ENCODE measurements around the gene HOXD3. TPM values are rescaled to one million over a fixed set of nuclear protein-coding genes. Genes with fewer than 3 reads are reported as not detected.

The HOXD3 gene
- total and polyA plus RNA-seq, 5 donors from 2014 or later = not detected

DNA sequence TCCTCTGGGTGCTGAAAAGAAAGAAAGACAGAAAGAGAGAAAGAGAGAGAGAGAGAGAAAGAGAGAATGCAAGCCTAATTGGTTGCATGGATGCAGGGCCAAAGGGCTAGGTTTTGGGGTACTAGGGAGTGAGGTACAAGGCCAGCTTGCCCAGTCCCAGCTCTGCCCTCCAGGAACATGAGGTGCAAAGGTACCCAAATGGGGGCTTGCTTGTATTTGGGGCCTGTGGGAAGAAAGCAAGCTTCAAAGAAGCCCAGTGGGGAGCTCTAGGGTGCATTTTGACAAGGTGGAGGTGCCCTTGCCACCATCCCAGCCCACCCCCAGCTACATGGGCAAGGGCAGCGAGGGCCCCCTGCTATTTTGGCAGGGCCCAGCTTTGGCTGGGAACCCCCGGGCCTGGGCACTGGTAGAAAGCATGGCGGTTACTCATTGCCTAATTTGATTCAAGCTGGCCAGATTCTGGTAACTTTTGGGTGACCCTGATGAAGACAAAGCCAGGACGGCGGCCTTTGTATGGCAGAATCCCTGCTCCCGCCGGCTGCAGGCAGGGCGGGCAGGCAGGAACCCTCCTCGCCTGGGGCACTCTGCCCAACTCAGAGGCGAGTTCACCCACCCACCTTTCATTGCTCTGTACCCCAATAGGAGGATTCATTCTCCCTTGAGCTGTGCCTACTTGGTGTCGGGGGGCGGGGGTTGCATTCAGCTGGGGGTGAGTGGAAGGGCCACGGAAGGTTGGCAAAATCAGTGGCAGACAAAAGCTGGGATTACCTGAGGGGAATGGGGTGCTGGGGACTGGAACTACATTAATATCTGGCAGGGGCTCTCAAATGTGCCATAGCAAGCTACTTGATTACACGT, 6.3 kb upstream of the HOXD3 start:
- H3K27ac ChIP-seq (ENCODE audit: insufficient read depth, low read length, poor library complexity, severe bottlenecking) = no peak overlapping the region
- peaks cover 0 to 14% (median 0%) of the 10 kb centered on the region in 4 donors for H3K4me1 Mint-ChIP-seq
- DNase-seq (no peak), ATAC-seq (ENCODE audit: low read depth in 2 of 2) (no peak)
- peaks cover 0 to 7% of the 10 kb centered on the region in 2 experiments for H3K9me3 ChIP-seq (ENCODE audit: control insufficient read depth in 2 of 2, low read length in 2 of 2)
- H3K36me3 Mint-ChIP-seq = no peaks in the 10 kb centered on the region
- H3K36me3 ChIP-seq (ENCODE audit: control insufficient read depth, insufficient read depth, low read length) = no peaks in the 10 kb centered on the region
- no peaks in the 10 kb centered on the region for H3K4me1 ChIP-seq (ENCODE audit: control insufficient read depth, insufficient read depth, low read length, poor library complexity, severe bottlenecking)
- H3K9me3 Mint-ChIP-seq = peaks cover 0 to 6% (median 0%) of the 10 kb centered on the region in 7 donors
- H3K27ac Mint-ChIP-seq = peak overlapping the region in 1 of 3 donors; percentile 64
- peak overlapping the region in 1 of 4 donors; percentile 0 for H3K4me3 Mint-ChIP-seq
- H3K27me3 ChIP-seq (ENCODE audit: control insufficient read depth, insufficient read depth, low read length) = peaks cover 48% of the 10 kb centered on the region
- H3K27me3 Mint-ChIP-seq = peaks cover 88% of the 10 kb centered on the region
- no peak overlapping the region for H3K4me3 ChIP-seq (ENCODE audit: low read depth, low read length)

DNA sequence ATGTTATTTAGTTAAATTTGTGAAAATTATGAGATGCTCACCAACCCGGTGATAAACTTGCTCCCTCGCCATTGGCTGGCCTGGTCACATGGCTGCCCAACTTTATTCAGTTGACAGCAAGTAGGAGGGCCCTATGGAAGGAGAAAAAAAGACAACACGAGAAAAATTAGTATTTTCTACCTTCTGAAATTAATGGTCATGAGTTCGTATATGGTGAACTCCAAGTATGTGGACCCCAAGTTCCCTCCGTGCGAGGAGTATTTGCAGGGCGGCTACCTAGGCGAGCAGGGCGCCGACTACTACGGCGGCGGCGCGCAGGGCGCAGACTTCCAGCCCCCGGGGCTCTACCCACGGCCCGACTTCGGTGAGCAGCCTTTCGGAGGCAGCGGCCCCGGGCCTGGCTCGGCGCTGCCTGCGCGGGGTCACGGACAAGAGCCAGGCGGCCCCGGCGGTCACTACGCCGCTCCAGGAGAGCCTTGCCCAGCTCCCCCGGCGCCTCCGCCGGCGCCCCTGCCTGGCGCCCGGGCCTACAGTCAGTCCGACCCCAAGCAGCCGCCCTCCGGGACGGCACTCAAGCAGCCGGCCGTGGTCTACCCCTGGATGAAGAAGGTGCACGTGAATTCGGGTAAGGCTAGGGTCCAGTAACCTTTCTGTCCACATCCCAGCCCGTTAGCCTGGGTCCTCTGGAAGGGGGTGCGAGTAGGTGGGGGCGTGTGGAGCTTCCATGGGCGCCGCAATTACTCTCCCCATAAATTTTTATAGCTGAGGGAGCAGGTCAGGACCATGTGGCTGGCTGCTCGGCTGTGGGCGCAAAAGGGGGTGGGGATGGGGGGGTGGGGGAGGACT, 5.4 kb upstream of the HOXD3 start, which contains the start of gene HOXD4:
TSS of gene HOXD4 (plus strand) at position 109 of the 846 bp plus-strand sequence. CDS start at position 193, 84 bp downstream.
- no peak for DNase-seq
- Mint-ChIP-seq H3K4me1 (peaks cover 0 to 14% (median 0%) of the 10 kb centered on the region in 4 donors), H3K36me3 (no peaks in the 10 kb centered on the region), H3K27ac (peak within 1 kb of the TSS in 1 of 3 donors; percentile 64), H3K27me3 (peaks cover 87% of the 10 kb centered on the region), H3K9me3 (peaks cover 0 to 6% (median 0%) of the 10 kb centered on the region in 7 donors), H3K4me3 (peak within 1 kb of the TSS in 1 of 4 donors; percentile 0)
- no peak for ATAC-seq (ENCODE audit: low read depth in 2 of 2)
- Histone ChIP-seq H3K9me3 (ENCODE audit: control insufficient read depth in 2 of 2, low read length in 2 of 2) (peaks cover 0 to 7% of the 10 kb centered on the region in 2 experiments), H3K36me3 (ENCODE audit: control insufficient read depth, insufficient read depth, low read length) (no peaks in the 10 kb centered on the region), H3K27me3 (ENCODE audit: control insufficient read depth, insufficient read depth, low read length) (peaks cover 45% of the 10 kb centered on the region), H3K4me1 (ENCODE audit: control insufficient read depth, insufficient read depth, low read length, poor library complexity, severe bottlenecking) (no peaks in the 10 kb centered on the region), H3K4me3 (ENCODE audit: low read depth, low read length) (no peak within 1 kb of the TSS), H3K27ac (ENCODE audit: insufficient read depth, low read length, poor library complexity, severe bottlenecking) (no peak within 1 kb of the TSS)

DNA sequence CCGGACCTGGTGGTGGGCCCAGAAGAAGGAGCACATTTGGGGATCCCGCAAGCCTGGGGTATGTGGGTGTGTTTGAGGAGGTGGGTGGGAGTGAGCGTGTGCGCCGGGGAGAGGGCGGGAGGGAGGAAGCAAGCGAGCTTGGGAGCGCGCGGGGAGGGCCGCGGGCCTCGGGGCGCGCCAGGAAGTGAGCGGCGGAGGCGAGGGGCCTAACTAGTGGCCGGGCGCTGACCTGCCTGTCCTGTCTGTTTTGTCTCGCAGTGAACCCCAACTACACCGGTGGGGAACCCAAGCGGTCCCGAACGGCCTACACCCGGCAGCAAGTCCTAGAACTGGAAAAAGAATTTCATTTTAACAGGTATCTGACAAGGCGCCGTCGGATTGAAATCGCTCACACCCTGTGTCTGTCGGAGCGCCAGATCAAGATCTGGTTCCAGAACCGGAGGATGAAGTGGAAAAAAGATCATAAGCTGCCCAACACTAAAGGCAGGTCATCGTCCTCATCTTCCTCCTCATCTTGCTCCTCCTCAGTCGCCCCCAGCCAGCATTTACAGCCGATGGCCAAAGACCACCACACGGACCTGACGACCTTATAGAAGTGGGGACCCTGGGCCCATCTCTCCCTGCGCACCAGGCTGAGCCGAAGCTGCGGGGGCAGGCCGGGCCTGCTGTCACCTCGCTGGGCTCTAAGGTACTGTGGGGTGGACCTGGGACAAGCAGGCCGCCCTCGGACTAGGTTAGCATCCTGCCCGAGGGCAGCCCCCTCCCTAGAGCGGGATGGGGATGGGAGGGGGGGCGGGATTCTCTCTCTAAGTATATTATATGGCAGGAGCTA, 4.5 kb upstream of the HOXD3 start:
- Histone ChIP-seq H3K36me3 (ENCODE audit: control insufficient read depth, insufficient read depth, low read length) (no peaks in the 10 kb centered on the region), H3K4me3 (ENCODE audit: low read depth, low read length) (no peak overlapping the region), H3K27me3 (ENCODE audit: control insufficient read depth, insufficient read depth, low read length) (peaks cover 40% of the 10 kb centered on the region), H3K9me3 (ENCODE audit: control insufficient read depth in 2 of 2, low read length in 2 of 2) (peaks cover 0 to 7% of the 10 kb centered on the region in 2 experiments), H3K27ac (ENCODE audit: insufficient read depth, low read length, poor library complexity, severe bottlenecking) (no peak overlapping the region), H3K4me1 (ENCODE audit: control insufficient read depth, insufficient read depth, low read length, poor library complexity, severe bottlenecking) (peaks cover 6% of the 10 kb centered on the region)
- Mint-ChIP-seq H3K36me3 (no peaks in the 10 kb centered on the region), H3K4me1 (peaks cover 0 to 13% (median 2%) of the 10 kb centered on the region in 4 donors), H3K4me3 (peak overlapping the region in 1 of 4 donors; percentile 24), H3K27me3 (peaks cover 85% of the 10 kb centered on the region), H3K27ac (no peak overlapping the region), H3K9me3 (peaks cover 0 to 7% (median 0%) of the 10 kb centered on the region in 7 donors)
- DNase-seq (no peak), ATAC-seq (ENCODE audit: low read depth in 2 of 2) (no peak)

DNA sequence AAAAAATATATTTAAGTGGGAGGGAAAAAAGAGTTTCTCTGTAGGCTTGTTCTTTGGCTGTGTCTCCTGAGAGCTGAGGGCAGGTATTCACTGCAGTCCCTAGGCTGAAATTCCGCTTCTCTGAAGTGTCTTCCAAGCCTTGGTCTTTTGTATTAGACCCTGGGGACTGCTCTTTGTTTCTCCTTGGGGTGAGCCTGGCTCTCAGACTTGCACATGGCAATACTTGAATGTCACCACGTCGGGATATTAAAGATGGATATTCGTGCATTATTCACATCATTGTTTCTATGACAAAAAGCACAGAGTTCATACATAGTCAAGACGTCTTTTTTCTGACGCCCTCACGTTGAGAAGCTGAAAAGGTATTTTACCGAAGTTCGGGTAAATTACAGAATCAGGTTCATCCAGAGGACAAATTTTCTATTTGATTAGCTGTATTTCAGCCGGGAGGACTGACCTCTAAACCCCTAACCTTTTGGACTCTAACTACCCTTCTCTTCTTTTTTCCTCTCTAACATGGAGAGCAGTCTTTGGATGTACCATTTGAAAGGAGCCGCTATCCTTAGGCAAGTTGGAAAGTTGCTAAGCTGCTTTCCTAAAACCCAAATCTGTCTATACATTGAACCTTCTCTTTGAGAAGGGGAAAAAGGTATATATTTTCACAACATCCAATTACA, 2.4 kb upstream of the HOXD3 start:
- peaks cover 6% of the 10 kb centered on the region for H3K4me1 ChIP-seq (ENCODE audit: control insufficient read depth, insufficient read depth, low read length, poor library complexity, severe bottlenecking)
- H3K9me3 ChIP-seq (ENCODE audit: control insufficient read depth in 2 of 2, low read length in 2 of 2) = peaks cover 0 to 7% of the 10 kb centered on the region in 2 experiments
- no peak overlapping the region for H3K27ac Mint-ChIP-seq
- H3K4me3 Mint-ChIP-seq = no peak overlapping the region
- ATAC-seq (ENCODE audit: low read depth in 2 of 2) (no peak), DNase-seq (no peak)
- H3K36me3 ChIP-seq (ENCODE audit: control insufficient read depth, insufficient read depth, low read length) = no peaks in the 10 kb centered on the region
- peaks cover 0 to 5% (median 0%) of the 10 kb centered on the region in 7 donors for H3K9me3 Mint-ChIP-seq
- no peaks in the 10 kb centered on the region for H3K36me3 Mint-ChIP-seq
- H3K27ac ChIP-seq (ENCODE audit: insufficient read depth, low read length, poor library complexity, severe bottlenecking) = no peak overlapping the region
- peaks cover 88% of the 10 kb centered on the region for H3K27me3 Mint-ChIP-seq
- H3K4me3 ChIP-seq (ENCODE audit: low read depth, low read length) = no peak overlapping the region
- peaks cover 0 to 15% (median 3%) of the 10 kb centered on the region in 4 donors for H3K4me1 Mint-ChIP-seq
- peaks cover 38% of the 10 kb centered on the region for H3K27me3 ChIP-seq (ENCODE audit: control insufficient read depth, insufficient read depth, low read length)

DNA sequence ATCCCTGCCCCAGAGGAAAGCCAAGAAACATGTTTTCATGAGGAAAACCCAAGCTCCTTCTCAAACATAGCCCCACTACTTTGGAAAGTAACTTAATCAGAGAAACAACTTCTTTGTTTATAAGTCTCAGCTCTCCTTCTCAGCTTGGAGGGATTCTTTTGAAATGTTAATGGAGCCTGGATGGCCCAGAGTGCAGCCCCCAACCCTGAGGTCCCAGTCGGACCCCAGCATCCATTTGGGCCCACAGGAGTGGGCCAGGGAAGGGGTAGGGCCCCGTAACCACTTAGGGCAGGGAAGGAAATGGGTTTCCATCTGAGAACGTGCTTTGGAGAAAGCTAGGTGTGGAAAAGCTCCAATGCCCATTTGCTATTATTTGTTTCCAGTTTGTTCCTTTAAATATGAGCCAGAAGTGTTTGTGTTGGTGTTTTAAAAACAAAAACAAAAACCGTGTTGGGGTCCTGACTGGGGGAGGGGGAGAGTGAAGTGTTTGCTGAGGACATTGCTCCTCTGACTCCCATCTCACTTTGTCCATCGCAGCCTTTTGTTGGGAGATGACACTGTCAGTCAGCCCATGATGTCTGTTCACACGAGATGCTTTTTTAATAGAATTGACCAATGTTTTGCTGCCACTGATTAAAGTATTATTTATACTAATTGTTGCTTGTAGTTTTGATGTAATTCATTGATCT, 1.6 kb upstream of the HOXD3 start:
- Mint-ChIP-seq H3K27me3 (peaks cover 87% of the 10 kb centered on the region), H3K36me3 (no peaks in the 10 kb centered on the region), H3K4me1 (peaks cover 0 to 17% (median 3%) of the 10 kb centered on the region in 4 donors), H3K27ac (no peak overlapping the region), H3K9me3 (peaks cover 0 to 5% (median 0%) of the 10 kb centered on the region in 7 donors), H3K4me3 (no peak overlapping the region)
- Histone ChIP-seq H3K4me1 (ENCODE audit: control insufficient read depth, insufficient read depth, low read length, poor library complexity, severe bottlenecking) (peaks cover 6% of the 10 kb centered on the region), H3K4me3 (ENCODE audit: low read depth, low read length) (no peak overlapping the region), H3K9me3 (ENCODE audit: control insufficient read depth in 2 of 2, low read length in 2 of 2) (peaks cover 0 to 5% of the 10 kb centered on the region in 2 experiments), H3K36me3 (ENCODE audit: control insufficient read depth, insufficient read depth, low read length) (no peaks in the 10 kb centered on the region), H3K27me3 (ENCODE audit: control insufficient read depth, insufficient read depth, low read length) (peaks cover 36% of the 10 kb centered on the region), H3K27ac (ENCODE audit: insufficient read depth, low read length, poor library complexity, severe bottlenecking) (no peak overlapping the region)
- ATAC-seq (ENCODE audit: low read depth in 2 of 2) (no peak), DNase-seq (no peak)

DNA sequence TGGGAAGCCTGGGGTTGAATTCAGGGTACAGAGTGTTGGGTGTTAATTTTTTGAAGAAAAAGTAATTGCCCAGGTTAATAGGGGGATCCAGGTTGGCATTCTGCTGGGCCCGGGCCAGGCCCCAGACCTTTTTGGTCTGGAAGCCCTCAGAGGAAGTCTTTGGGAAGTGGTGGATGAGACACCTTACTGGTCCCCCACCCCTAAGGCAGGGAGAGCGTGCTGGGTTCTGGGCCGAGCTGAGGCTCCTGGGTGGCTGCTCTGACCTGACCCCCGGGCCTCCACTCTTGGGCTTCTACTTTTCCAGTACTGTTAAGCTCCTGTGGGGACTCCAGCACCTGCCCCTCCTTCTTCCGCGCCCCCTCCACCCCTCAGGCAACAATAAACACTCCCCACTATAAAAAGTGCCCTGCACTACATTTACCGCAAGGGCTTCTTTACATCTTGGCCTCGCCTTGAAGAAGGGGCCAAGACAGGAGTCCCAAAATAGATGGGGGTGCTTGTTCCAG, 753 bp upstream of the HOXD3 start:
- H3K27ac ChIP-seq (ENCODE audit: insufficient read depth, low read length, poor library complexity, severe bottlenecking) = no peak overlapping the region
- H3K36me3 Mint-ChIP-seq = no peaks in the 10 kb centered on the region
- H3K36me3 ChIP-seq (ENCODE audit: control insufficient read depth, insufficient read depth, low read length) = no peaks in the 10 kb centered on the region
- ATAC-seq (ENCODE audit: low read depth in 2 of 2) (no peak), DNase-seq (no peak)
- no peak overlapping the region for H3K4me3 ChIP-seq (ENCODE audit: low read depth, low read length)
- peaks cover 87% of the 10 kb centered on the region for H3K27me3 Mint-ChIP-seq
- H3K4me1 Mint-ChIP-seq = peaks cover 0 to 12% (median 3%) of the 10 kb centered on the region in 4 donors
- peaks cover 34% of the 10 kb centered on the region for H3K27me3 ChIP-seq (ENCODE audit: control insufficient read depth, insufficient read depth, low read length)
- H3K9me3 Mint-ChIP-seq = peaks cover 0 to 5% (median 0%) of the 10 kb centered on the region in 7 donors
- H3K27ac Mint-ChIP-seq = no peak overlapping the region
- H3K4me3 Mint-ChIP-seq = peak overlapping the region in 2 of 4 donors; percentile 54 to 57
- H3K4me1 ChIP-seq (ENCODE audit: control insufficient read depth, insufficient read depth, low read length, poor library complexity, severe bottlenecking) = peaks cover 6% of the 10 kb centered on the region
- peaks cover 0 to 3% of the 10 kb centered on the region in 2 experiments for H3K9me3 ChIP-seq (ENCODE audit: control insufficient read depth in 2 of 2, low read length in 2 of 2)
